ENCODE measurements around the gene TUBB2A. TPM values are rescaled to one million over a fixed set of nuclear protein-coding genes. Genes with fewer than 3 reads are reported as not detected.
"Not testable (repeated sequence)": the region's sequence is repeated elsewhere in the genome, so short reads cannot be mapped to it uniquely, and the experiment has no call there.

The TUBB2A gene
- total RNA-seq, 8 experiments from 2014 or later = 27.4 to 674 (median 520) TPM

DNA sequence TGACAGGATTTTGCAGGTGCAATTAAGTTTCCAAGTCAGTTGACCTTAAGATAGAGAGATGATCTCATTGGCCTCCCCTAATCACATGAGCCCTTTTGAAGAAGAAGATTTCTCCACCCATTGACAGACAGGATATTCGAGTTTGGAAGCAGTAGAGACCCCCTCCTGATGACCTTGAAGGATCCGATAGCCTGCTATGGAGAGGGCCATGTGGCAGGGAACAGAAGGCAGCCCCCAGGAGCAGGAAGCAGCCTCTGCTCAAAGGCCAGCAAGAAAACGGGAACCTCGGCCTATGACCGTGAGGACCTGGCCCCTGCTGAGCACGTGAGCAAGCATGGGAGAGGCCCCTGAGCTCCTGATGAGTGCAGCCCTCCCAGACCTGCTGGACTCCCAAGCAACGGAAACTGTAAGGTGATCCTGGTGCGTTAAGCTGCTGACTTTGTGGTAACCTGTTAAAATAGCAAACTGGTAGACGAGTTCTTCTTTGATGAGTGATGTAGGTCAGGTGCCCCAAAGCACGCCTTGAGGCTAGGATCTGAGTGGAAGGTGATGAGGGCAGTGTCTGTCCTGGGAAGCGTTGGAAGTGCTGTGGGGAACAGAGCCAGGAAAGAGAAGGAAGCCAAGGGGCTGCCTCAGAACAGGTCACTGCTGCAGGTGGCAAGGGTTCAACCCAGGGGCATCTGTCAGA is 18.5 kb upstream of the TUBB2A start:
- Histone ChIP-seq H3K4me1 (replicated peaks in 1 of 2) (peaks cover 15 to 17% of the 10 kb centered on the region in 2 donors), H3K4me3 (no peak overlapping the region), H3K27ac (peak overlapping the region; percentile 70 to 73)
- ATAC-seq (replicated peaks in 6 of 8) = no peak
- WGBS, 10 experiments = 40 to 100% (median 70%) methylated on average over 1 to 8 of the region's 11 CpGs; no CpG with 5 or more reads in 1 of the 10 experiments
- in situ Hi-C loops (cut with MboI; ENCODE audit: low pct_unique_long_range_greater_than_20kb in 2 of 9, low sequenced_read_pairs in 9 of 9, unreplicated experiment in 9 of 9) = no loop called here

GRCh38 chr6:3173636-3174089 is 16.3 kb upstream of the TUBB2A start:
- H3K27ac ChIP-seq; H3K4me3 ChIP-seq; ATAC-seq (replicated peaks in 6 of 8); in situ Hi-C loops (cut with MboI; ENCODE audit: low pct_unique_long_range_greater_than_20kb in 2 of 9, low sequenced_read_pairs in 9 of 9, unreplicated experiment in 9 of 9); H3K4me1 ChIP-seq (replicated peaks in 1 of 2): not testable (repeated sequence)
- WGBS, 10 experiments = 80 to 100% (median 97%) methylated on average over 1 to 8 of the region's 11 CpGs; no CpG with 5 or more reads in 3 of the 10 experiments

- ATAC-seq (replicated peaks in 6 of 8); H3K4me3 ChIP-seq; H3K27ac ChIP-seq; H3K4me1 ChIP-seq (replicated peaks in 1 of 2); in situ Hi-C loops (cut with MboI; ENCODE audit: low pct_unique_long_range_greater_than_20kb in 2 of 9, low sequenced_read_pairs in 9 of 9, unreplicated experiment in 9 of 9): not testable (repeated sequence)
- WGBS, 10 experiments = 75 to 100% (median 90%) methylated on average over 1 to 4 of the region's 4 CpGs; no CpG with 5 or more reads in 3 of the 10 experiments
Measured at GRCh38 chr6:3172789-3173188, 15.4 kb upstream of the TUBB2A start.

- H3K27ac ChIP-seq; H3K4me3 ChIP-seq; in situ Hi-C loops (cut with MboI; ENCODE audit: low pct_unique_long_range_greater_than_20kb in 2 of 9, low sequenced_read_pairs in 9 of 9, unreplicated experiment in 9 of 9): not testable (repeated sequence)
- H3K4me1 ChIP-seq (replicated peaks in 1 of 2) = peaks cover 10 to 16% of the 10 kb centered on the region in 2 donors
- WGBS, 10 experiments = 74 to 96% (median 90%) methylated on average over 5 to 15 of the region's 17 CpGs; no CpG with 5 or more reads in 2 of the 10 experiments
- peak in 1 of 8 experiments; percentile 37 for ATAC-seq (replicated peaks in 6 of 8)
Measured at GRCh38 chr6:3171313-3172175, 14.2 kb upstream of the TUBB2A start.

DNA sequence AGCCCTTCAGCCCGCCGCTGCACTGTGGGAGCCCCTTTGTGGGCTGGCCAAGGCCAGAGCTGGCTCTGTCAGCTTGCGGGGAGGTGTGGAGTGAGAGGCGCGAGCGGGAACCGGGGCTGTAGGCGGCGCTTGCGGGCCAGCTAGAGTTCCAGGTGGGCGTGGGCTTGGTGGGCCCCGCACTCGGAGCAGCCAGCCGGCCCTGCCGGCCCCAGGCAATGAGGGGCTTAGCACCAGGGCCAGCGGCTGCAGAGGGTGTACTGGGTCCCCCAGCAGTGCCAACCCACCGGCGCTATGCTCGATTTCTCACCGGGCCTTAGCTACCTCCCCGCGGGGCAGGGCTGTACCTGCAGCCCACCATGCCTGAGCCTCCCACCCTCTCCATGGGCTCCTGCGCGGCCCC is 13.3 kb upstream of the TUBB2A start:
- in situ Hi-C loops (cut with MboI; ENCODE audit: low pct_unique_long_range_greater_than_20kb in 2 of 9, low sequenced_read_pairs in 9 of 9, unreplicated experiment in 9 of 9); H3K27ac ChIP-seq; ATAC-seq (replicated peaks in 6 of 8); H3K4me3 ChIP-seq: not testable (repeated sequence)
- H3K4me1 ChIP-seq (replicated peaks in 1 of 2) = peaks cover 15 to 22% of the 10 kb centered on the region in 2 donors
- WGBS, 10 experiments = 90% methylated on average over 10 of the region's 24 CpGs; no CpG with 5 or more reads in 9 of the 10 experiments

- in situ Hi-C loops (cut with MboI; ENCODE audit: low pct_unique_long_range_greater_than_20kb in 2 of 9, low sequenced_read_pairs in 9 of 9, unreplicated experiment in 9 of 9); ATAC-seq (replicated peaks in 6 of 8); H3K4me3 ChIP-seq; H3K27ac ChIP-seq: not testable (repeated sequence)
- 88 to 100% (median 93%) methylated on average over 1 to 7 of the region's 10 CpGs; no CpG with 5 or more reads in 4 of the 10 experiments for WGBS, 10 experiments
- H3K4me1 ChIP-seq (replicated peaks in 1 of 2) = peaks cover 28 to 38% of the 10 kb centered on the region in 2 donors
Measured at GRCh38 chr6:3168046-3168445, 10.7 kb upstream of the TUBB2A start.

GRCh38 chr6:3166535-3167225 is 9.3 kb upstream of the TUBB2A start:
- H3K4me3 ChIP-seq; in situ Hi-C loops (cut with MboI; ENCODE audit: low pct_unique_long_range_greater_than_20kb in 2 of 9, low sequenced_read_pairs in 9 of 9, unreplicated experiment in 9 of 9); ATAC-seq (replicated peaks in 6 of 8); H3K27ac ChIP-seq: not testable (repeated sequence)
- H3K4me1 ChIP-seq (replicated peaks in 1 of 2) = peaks cover 28 to 43% of the 10 kb centered on the region in 2 donors
- 23 to 90% (median 49%) methylated on average over 5 to 10 of the region's 10 CpGs for WGBS, 10 experiments

- ATAC-seq (replicated peaks in 6 of 8) = peak in 5 of 8 experiments; percentile 4 to 26 (median 13)
- peak overlapping the region in 1 of 2 donors; percentile 59 for H3K27ac ChIP-seq
Measured at GRCh38 chr6:3165631-3166534, 8.5 kb upstream of the TUBB2A start.

DNA sequence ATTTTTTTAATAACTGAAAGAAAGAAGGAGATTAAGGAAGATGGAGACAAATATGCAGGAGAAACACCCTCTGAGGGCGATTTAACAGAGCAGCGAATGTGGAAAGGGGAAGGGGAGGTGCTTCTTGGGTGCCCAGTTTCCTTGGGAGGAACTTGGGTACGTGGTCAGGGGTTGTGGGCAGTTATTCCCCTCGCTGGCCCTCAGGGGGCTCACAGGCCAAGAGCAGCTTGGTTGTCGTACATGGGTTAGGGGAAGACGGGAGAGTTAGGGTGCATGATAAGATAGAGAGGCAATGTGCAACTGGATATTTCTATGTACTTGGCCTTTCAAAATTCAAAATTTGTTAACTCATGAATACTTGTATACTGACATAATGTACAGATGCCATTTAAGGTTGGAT is 7.0 kb upstream of the TUBB2A start:
- in situ Hi-C loops (cut with MboI; ENCODE audit: low pct_unique_long_range_greater_than_20kb in 2 of 9, low sequenced_read_pairs in 9 of 9, unreplicated experiment in 9 of 9) = no loop called here
- ATAC-seq (replicated peaks in 6 of 8) = no peak
- Histone ChIP-seq H3K27ac (no peak overlapping the region), H3K4me1 (replicated peaks in 1 of 2) (peaks cover 42 to 58% of the 10 kb centered on the region in 2 donors), H3K4me3 (no peak overlapping the region)
- 80 to 100% (median 89%) methylated on average over 1 to 6 of the region's 6 CpGs; no CpG with 5 or more reads in 6 of the 10 experiments for WGBS, 10 experiments

More at GRCh38 chr6:3165631-3166534, 8.5 kb upstream of the TUBB2A start:
- peaks cover 28 to 43% of the 10 kb centered on the region in 2 donors for H3K4me1 ChIP-seq (replicated peaks in 1 of 2)
- WGBS, 10 experiments = 0 to 43% (median 16%) methylated on average over 1 to 4 of the region's 7 CpGs
- no peak overlapping the region for H3K4me3 ChIP-seq
- in situ Hi-C loops (cut with MboI; ENCODE audit: low pct_unique_long_range_greater_than_20kb in 2 of 9, low sequenced_read_pairs in 9 of 9, unreplicated experiment in 9 of 9) = no loop called here

DNA sequence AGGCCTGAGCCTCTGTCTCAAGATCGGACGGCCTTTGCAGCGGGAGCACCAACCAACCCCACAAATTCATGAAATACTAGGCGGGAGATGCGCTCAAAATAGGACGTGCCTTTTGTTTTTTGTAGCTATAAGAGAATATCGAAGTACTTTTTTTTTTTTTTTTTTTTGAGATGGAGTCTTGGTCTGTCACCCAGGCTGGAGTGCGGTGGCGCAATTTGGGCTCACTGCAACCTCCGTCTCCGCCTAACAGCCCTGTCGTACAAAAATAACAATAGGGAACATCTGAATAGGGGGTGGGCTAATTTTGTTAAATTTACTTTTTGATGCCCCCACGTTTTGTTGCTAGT is 5.9 kb upstream of the TUBB2A start:
- in situ Hi-C loops (cut with MboI; ENCODE audit: low pct_unique_long_range_greater_than_20kb in 2 of 9, low sequenced_read_pairs in 9 of 9, unreplicated experiment in 9 of 9) = no loop called here
- no peak overlapping the region for H3K27ac ChIP-seq
- no peak for ATAC-seq (replicated peaks in 6 of 8)
- peak overlapping the region; percentile 45 to 64 (median 52) for H3K4me3 ChIP-seq
- peaks cover 46 to 69% of the 10 kb centered on the region in 2 donors for H3K4me1 ChIP-seq (replicated peaks in 1 of 2)
- WGBS, 10 experiments = 0 to 42% (median 13%) methylated on average over 2 to 13 of the region's 13 CpGs; no CpG with 5 or more reads in 1 of the 10 experiments

DNA sequence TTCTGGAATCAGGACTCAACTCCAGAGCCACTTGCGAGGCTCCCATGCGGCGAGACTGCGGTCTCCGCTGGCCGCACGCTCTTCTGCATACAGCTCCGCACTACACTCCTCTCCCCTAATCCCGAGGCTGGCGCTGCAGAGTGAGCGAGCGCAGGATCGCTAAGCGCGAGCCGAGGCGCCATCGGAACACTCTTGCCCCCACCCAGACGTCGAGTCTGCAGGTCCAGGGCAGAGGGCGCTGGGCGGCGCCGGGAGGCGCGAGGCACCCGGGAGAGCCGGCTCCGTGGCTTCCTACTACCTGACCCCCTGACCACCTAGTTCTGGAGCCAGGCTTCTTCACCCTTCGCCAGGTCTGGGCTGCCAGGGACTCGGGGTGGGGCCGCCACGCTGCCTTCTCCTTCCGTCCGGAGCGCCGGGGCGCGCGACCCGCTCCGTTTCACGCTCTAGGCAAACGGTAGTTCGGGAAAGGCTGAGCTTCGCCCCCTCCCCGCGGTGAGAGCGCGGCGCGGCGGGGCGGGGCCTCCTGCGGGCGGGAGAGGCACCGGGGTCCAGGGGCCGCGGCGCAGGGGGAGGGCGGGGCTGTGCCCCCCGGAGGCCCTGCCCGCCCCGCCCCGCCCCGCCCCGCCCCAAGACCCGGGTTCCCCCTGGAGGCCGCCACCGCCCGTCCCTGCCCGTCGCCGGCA is 5.4 kb upstream of the TUBB2A start:
- peak; percentile 46 to 88 (median 70) for ATAC-seq (replicated peaks in 6 of 8)
- peak overlapping the region; percentile 45 to 64 (median 52) for H3K4me3 ChIP-seq
- 0% methylated on average over 9 of the region's 74 CpGs; no CpG with 5 or more reads in 9 of the 10 experiments for WGBS, 10 experiments
- H3K4me1 ChIP-seq (replicated peaks in 1 of 2) = peaks cover 46 to 69% of the 10 kb centered on the region in 2 donors
- H3K27ac ChIP-seq = peak overlapping the region; percentile 75 to 80
- in situ Hi-C loops (cut with MboI; ENCODE audit: low pct_unique_long_range_greater_than_20kb in 2 of 9, low sequenced_read_pairs in 9 of 9, unreplicated experiment in 9 of 9) = no loop called here

Data from motor neuron (in vitro differentiated cells).